NCI-H510A treated with DMSO at 0.1 percent for 48 hours (cell line): ENCODE results near the gene ITPKC.
"Not testable (repeated sequence)": the region's sequence is repeated elsewhere in the genome, so short reads cannot be mapped to it uniquely, and the experiment has no call there.

Source experiments
- DNase-seq: peaks from one replicate; lab custom pipeline; 2025; lab: John Stamatoyannopoulos, UW

Gene ITPKC

GRCh38 chr19:40741527-40742390 is 24.8 kb downstream of the ITPKC start:
- DNase-seq, result no peak

- DNase-seq, result no peak
Measured at GRCh38 chr19:40742477-40742876, 25.6 kb downstream of the ITPKC start.

DNA sequence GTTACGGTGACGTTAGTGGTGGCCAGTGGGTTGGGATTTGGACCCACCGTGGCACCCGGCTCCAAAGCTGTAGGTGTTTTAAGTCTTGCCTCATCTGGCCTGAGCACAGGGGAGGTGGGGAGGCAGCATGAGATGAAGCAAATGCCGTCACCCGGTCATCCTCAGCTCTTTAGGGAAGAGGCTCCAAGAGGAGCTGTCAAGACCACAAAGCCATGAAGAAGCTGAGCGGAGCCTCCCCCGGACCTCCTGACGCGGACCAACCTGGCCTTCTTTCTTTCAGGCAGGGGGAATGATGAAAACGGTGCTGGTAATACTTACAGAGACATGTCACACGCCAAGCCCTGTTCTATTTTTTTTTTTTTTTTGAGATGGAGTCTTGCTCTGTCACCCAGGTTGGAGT is 26.0 kb downstream of the ITPKC start:
- DNase-seq, result no peak

GRCh38 chr19:40743926-40744325 is 27.0 kb downstream of the ITPKC start:
- DNase-seq, result no peak

GRCh38 chr19:40744554-40745401 is 27.9 kb downstream of the ITPKC start:
- no peak for DNase-seq

- no peak for DNase-seq
Measured at GRCh38 chr19:40745402-40745780, 28.5 kb downstream of the ITPKC start.

- no peak for DNase-seq
Measured at GRCh38 chr19:40747536-40747935, 30.6 kb downstream of the ITPKC start.

- peak; percentile 97 for DNase-seq
Measured at GRCh38 chr19:40750058-40750873, 33.4 kb downstream of the ITPKC start, which contains the start of gene ACTMAP. ACTMAP (minus strand) TSS chr19:40750477; CDS start chr19:40749803, 674 bp downstream.

GRCh38 chr19:40750874-40751537 is 34.1 kb downstream of the ITPKC start, which contains the start of gene SNRPA:
SNRPA (plus strand) TSS chr19:40751203; CDS start chr19:40751409, 206 bp downstream.
- peak; percentile 96 for DNase-seq

DNA sequence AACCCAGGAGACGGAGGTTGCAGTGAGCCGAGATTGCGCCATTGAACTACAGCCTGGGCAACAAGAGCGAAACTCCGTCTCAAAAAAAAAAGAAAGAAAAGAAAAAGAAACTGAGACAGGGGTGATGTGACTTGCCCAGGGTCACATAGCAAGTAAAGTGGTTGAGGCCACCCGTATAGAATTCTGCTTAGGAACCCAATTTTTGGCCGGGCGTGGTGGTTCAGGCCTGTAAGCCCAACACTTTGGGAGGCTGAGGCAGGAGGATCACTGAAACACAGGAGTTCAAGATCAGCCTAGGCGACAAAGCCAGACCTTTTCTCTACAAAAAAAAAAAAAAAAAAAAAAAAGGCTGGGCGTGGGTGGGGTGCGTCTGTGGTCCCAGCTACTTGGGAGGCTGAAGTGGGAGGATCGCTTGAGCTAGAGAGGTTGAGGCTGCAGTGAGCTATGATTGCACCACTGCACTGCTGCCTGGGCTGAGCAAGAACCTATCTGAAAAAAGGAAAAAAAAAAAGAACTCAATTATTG is 35.4 kb downstream of the ITPKC start:
- no peak for DNase-seq

DNA sequence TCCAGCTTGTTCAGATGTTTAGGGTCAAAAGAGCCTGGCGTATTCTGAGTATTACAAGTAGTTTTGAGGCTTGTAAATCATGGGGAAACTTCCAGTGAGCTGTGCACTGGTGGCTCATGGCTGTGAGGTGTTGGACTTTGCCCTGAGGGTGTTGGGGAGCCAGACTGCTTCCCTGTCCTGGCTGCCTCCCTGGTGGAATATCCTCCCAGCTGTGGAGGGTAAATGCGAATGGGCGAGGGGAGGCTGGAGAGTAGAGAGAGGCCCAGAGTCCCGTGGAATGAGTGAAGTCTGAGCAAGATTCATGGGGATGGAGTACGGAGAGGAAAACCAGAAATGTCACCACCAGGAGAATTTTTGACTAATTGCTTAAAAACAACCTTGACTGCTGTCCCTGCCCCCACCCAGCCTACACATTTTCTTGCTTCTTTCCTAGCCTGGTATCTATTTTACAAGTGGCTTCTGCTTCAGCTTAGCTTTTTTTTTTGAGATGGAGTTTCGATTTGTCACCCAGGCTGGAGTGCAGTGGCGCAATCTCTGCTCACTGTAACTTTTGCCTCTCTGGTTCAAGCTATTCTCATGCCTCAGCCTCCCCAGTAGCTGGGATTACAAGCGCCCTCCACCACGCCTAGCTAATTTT is 37.8 kb downstream of the ITPKC start:
- DNase-seq, result no peak

GRCh38 chr19:40755248-40755624 is 38.3 kb downstream of the ITPKC start:
- DNase-seq, result no peak

- no peak for DNase-seq
Measured at GRCh38 chr19:40755791-40756190, 38.9 kb downstream of the ITPKC start.

- no peak for DNase-seq
Measured at GRCh38 chr19:40756502-40757110, 39.7 kb downstream of the ITPKC start.

GRCh38 chr19:40758491-40758890 is 41.6 kb downstream of the ITPKC start:
- no peak for DNase-seq

- DNase-seq, result no peak
Measured at GRCh38 chr19:40759352-40759751, 42.4 kb downstream of the ITPKC start.

DNA sequence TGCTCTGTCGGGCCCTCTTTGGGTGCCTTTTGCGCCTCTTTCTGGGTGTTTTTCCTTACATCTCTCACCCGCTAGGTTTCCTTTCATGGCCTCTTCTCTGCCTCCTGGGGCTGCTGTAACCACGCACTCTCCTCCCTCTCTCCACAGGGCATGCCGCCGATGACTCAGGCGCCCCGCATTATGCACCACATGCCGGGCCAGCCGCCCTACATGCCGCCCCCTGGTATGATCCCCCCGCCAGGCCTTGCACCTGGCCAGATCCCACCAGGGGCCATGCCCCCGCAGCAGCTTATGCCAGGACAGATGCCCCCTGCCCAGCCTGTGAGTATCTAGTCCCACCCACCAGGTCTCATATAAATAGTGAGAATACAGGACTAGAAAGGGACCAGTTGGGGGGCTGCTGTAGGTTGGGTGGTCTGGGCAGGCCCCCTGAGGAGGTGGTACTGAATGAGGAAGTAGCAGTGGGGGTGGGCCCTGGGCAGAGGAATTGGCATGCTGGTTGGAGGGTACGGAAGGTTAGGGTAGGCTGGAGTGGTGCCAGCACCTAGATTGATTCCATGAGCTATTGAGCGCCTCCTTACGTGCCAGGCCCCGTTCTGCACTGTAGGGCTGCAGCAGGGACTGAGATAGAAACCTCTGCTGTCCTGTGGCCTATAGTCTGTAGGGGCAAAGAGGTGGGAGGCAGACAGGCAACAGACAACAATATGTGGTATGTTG is 46.0 kb downstream of the ITPKC start:
- no peak for DNase-seq

DNA sequence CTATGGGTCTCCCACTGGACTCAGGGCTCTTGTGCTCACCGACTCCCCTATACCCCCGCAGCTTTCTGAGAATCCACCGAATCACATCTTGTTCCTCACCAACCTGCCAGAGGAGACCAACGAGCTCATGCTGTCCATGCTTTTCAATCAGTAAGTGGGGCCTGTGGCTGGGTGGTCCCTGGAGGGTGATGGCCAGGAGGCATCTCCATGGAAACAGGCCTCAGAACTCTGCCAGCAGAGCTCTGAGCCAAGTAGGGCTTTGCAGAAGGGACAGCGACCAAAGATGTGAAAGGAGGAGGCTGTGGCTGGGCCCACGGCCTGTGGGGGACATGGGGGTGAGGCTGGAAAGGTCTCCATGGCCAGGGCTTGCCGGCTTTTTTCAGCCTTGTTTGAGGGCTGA is 46.6 kb downstream of the ITPKC start:
- DNase-seq, result no peak

DNA sequence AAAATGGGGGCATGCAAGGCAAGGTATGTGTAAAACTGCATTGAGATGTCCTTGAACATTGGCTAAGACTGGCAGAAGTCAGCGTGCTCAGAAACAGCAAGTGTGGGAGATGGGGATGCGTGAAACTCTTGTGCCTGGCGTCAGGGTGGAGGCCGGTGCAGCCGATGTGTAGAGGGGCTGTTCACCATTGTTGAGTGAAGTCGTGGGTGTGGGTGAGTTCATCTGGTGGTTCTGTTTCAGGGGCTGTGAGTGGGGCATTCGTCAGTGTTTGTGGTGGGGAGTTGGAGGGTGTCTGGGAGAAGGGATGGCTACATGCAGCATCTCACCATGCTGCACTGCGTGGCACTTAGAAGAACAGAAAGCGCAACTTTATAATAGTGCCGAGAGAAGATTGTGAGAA is 47.1 kb downstream of the ITPKC start:
- no peak for DNase-seq

GRCh38 chr19:40766385-40766784 is 49.5 kb downstream of the ITPKC start:
- not testable (repeated sequence) for DNase-seq
